ENCODE data around the gene KRT38.

KRT38 gene

GRCh38 chr17:41386227-41386626 is 54.6 kb downstream of the KRT38 start:
- TF ChIP-seq, protein P1, sequence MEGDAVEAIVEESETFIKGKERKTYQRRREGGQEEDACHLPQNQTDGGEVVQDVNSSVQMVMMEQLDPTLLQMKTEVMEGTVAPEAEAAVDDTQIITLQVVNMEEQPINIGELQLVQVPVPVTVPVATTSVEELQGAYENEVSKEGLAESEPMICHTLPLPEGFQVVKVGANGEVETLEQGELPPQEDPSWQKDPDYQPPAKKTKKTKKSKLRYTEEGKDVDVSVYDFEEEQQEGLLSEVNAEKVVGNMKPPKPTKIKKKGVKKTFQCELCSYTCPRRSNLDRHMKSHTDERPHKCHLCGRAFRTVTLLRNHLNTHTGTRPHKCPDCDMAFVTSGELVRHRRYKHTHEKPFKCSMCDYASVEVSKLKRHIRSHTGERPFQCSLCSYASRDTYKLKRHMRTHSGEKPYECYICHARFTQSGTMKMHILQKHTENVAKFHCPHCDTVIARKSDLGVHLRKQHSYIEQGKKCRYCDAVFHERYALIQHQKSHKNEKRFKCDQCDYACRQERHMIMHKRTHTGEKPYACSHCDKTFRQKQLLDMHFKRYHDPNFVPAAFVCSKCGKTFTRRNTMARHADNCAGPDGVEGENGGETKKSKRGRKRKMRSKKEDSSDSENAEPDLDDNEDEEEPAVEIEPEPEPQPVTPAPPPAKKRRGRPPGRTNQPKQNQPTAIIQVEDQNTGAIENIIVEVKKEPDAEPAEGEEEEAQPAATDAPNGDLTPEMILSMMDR (IDR thresholded peaks at IDR 0.05): no peak
- Histone ChIP-seq H3K79me2 (no peaks in the 10 kb centered on the region), H3K36me3 (ENCODE audit: control insufficient read depth, insufficient read depth, low read length) (no peaks in the 10 kb centered on the region), H3K27me3 (ENCODE audit: control insufficient read depth, insufficient read depth, low read length) (no peaks in the 10 kb centered on the region), H3K9ac (no peak overlapping the region), H3K4me2 (ENCODE audit: low read length) (no peak overlapping the region), H3K9me3 (ENCODE audit: control insufficient read depth, low read length) (no peaks in the 10 kb centered on the region), H3K4me3 (ENCODE audit: low read depth, low read length) (no peak overlapping the region), H2AFZ (no peak overlapping the region), H3K4me1 (no peaks in the 10 kb centered on the region), H3K27ac (no peak overlapping the region)
